Gastroesophageal sphincter (tissue), 3 donors: ENCODE measurements around the gene SMARCA4.

Source experiments
- CTCF ChIP-seq, 4 experiments: fragments of 200-600 bp in 2 of 4; fragments of 450-650 bp in 2 of 4; sonication (generic) in 1 of 4; IDR thresholded peaks; one replicate each; pipeline ENCODE4 v1.5.1; 2017 to 2019; ENCODE audit warnings: antibody characterized with exemption in 4 of 4, mild to moderate bottlenecking in 2 of 4, moderate library complexity in 2 of 4
- POLR2A ChIP-seq, 2 donors: fragments of 450-650 bp; IDR thresholded peaks; one replicate each; pipeline ENCODE4 v1.6.1; 2017; ENCODE audit warnings: antibody characterized with exemption in 2 of 2, mild to moderate bottlenecking in 2 of 2, moderate library complexity in 1 of 2

GRCh38 chr19:11093689-11094238, 132.9 kb downstream of the SMARCA4 start:
- no peak for TF ChIP-seq POLR2A (IDR thresholded peaks at IDR 0.05)
- TF ChIP-seq CTCF (IDR thresholded peaks at IDR 0.05): no peak
